HEK293 (cell line): Measurements from ENCODE around the gene STK32C.

Experiments used
- CTCF ChIA-PET: fragments of 350-600 bp; formaldehyde crosslinking; extraction: SDS; loops from one replicate; lab custom pipeline; 2021; ENCODE audit warnings: antibody characterized with exemption; lab: Yijun Ruan, JAX
- POLR2A ChIA-PET: fragments of 300-600 bp; formaldehyde crosslinking; extraction: SDS; loops from one replicate; lab custom pipeline; 2020; ENCODE audit warnings: antibody characterized with exemption, inconsistent platforms; lab: Yijun Ruan, JAX
- H3K27ac ChIP-seq: fragments of 200-500 bp; sonication (Bioruptor generic); 2 replicates; pipeline ENCODE4 v1.5.1; 2014; ENCODE audit warnings: low read depth, low read length, control low read depth, inconsistent platforms; ENCODE audit errors: extremely low read depth
- H3K36me3 ChIP-seq, 2 experiments: fragments of 200-500 bp in 1 of 2; sonication (Bioruptor generic) in 1 of 2; 1 replicate in 1 of 2; 2 replicates in 1 of 2; pipeline ENCODE4 v1.5.1; 2014 to 2017; ENCODE audit warnings: inconsistent platforms in 2 of 2, low read length in 2 of 2; ENCODE audit not compliant: control insufficient read depth in 2 of 2, insufficient read depth in 1 of 2
- H3K4me1 ChIP-seq: fragments of 200-500 bp; sonication (Bioruptor generic); 2 replicates; pipeline ENCODE4 v1.5.1; 2014; ENCODE audit warnings: mild to moderate bottlenecking, low read length, inconsistent platforms; ENCODE audit not compliant: control insufficient read depth, insufficient read depth
- H3K4me3 ChIP-seq: 2 replicates; pipeline ENCODE4 v1.5.1; 2011; ENCODE audit warnings: low read depth, mild to moderate bottlenecking, control low read depth, low read length, moderate library complexity
- H3K9me3 ChIP-seq: fragments of 200-500 bp; sonication (Bioruptor generic); 2 replicates; pipeline ENCODE4 v1.5.1; 2014; ENCODE audit warnings: low read depth, low read length, inconsistent platforms; ENCODE audit not compliant: control insufficient read depth, insufficient read depth
- GLI4 ChIP-seq: fragments of 450-650 bp; formaldehyde crosslinking; IDR thresholded peaks from 2 replicates; pipeline ENCODE4 v1.5.1; 2016; ENCODE audit warnings: missing biosample characterization, missing genetic modification characterization
- KLF1 ChIP-seq: fragments of 450-650 bp; formaldehyde crosslinking; IDR thresholded peaks from 2 replicates; pipeline ENCODE4 v1.5.1; 2016; ENCODE audit warnings: missing biosample characterization, missing genetic modification characterization
- OSR2 ChIP-seq: fragments of 450-650 bp; formaldehyde crosslinking; IDR thresholded peaks from 2 replicates; pipeline ENCODE4 v1.5.1; 2016; ENCODE audit warnings: missing biosample characterization, missing genetic modification characterization
- ZBTB8A ChIP-seq: fragments of 450-650 bp; formaldehyde crosslinking; IDR thresholded peaks from 2 replicates; pipeline ENCODE4 v1.5.1; 2016; ENCODE audit warnings: missing biosample characterization, missing genetic modification characterization
- ZNF112 ChIP-seq: fragments of 450-650 bp; formaldehyde crosslinking; IDR thresholded peaks from 2 replicates; pipeline ENCODE4 v1.5.0; 2017; ENCODE audit warnings: missing biosample characterization, missing genetic modification characterization
- ZNF404 ChIP-seq: fragments of 450-650 bp; formaldehyde crosslinking; IDR thresholded peaks from 2 replicates; pipeline ENCODE4 v1.5.1; 2017; ENCODE audit warnings: missing biosample characterization, missing genetic modification characterization
- ZNF555 ChIP-seq: fragments of 450-650 bp; formaldehyde crosslinking; conservative IDR thresholded peaks from 2 replicates; pipeline ENCODE4 v1.5.1; 2017; ENCODE audit warnings: missing biosample characterization, mild to moderate bottlenecking, missing genetic modification characterization, inconsistent platforms
- ZNF624 ChIP-seq: fragments of 450-650 bp; formaldehyde crosslinking; IDR thresholded peaks from 2 replicates; pipeline ENCODE4 v1.5.1; 2017; ENCODE audit warnings: missing biosample characterization, missing genetic modification characterization
- ZNF768 ChIP-seq: fragments of 450-650 bp; formaldehyde crosslinking; IDR thresholded peaks from 2 replicates; pipeline ENCODE4 v1.5.1; 2018; ENCODE audit warnings: missing biosample characterization, mild to moderate bottlenecking, missing genetic modification characterization
- ZNF791 ChIP-seq: fragments of 450-650 bp; formaldehyde crosslinking; IDR thresholded peaks from 2 replicates; pipeline ENCODE4 v1.5.1; 2016; ENCODE audit warnings: missing biosample characterization, missing genetic modification characterization
- TF ChIP-seq, protein P1 (sequence below): fragments of 450-650 bp; formaldehyde crosslinking; conservative IDR thresholded peaks from 2 replicates; pipeline ENCODE4 v1.5.1; 2016; ENCODE audit warnings: low read depth, missing biosample characterization, missing genetic modification characterization
- TF ChIP-seq, protein P2 (sequence below): fragments of 450-650 bp; formaldehyde crosslinking; IDR thresholded peaks from 2 replicates; pipeline ENCODE4 v1.5.1; 2016; ENCODE audit warnings: missing biosample characterization, missing genetic modification characterization
- TF ChIP-seq, protein P3 (sequence below): fragments of 450-650 bp; formaldehyde crosslinking; IDR thresholded peaks from 2 replicates; pipeline ENCODE4 v1.5.1; 2016; ENCODE audit warnings: missing biosample characterization, missing genetic modification characterization
- TF ChIP-seq, protein P4 (sequence below): fragments of 450-650 bp; formaldehyde crosslinking; IDR thresholded peaks from 2 replicates; pipeline ENCODE4 v1.5.1; 2017; ENCODE audit warnings: missing biosample characterization, missing genetic modification characterization
- TF ChIP-seq, protein P5 (sequence below): sonication (generic); formaldehyde crosslinking; IDR thresholded peaks from 2 replicates; pipeline ENCODE4 v1.8.1; 2022; ENCODE audit warnings: mild to moderate bottlenecking, moderate library complexity, missing genetic modification reagents
- TF ChIP-seq, protein P6 (sequence below): IDR thresholded peaks from 2 replicates; pipeline ENCODE4 v1.6.1; 2011; ENCODE audit warnings: mild to moderate bottlenecking, low read depth, low read length, borderline replicate concordance

The STK32C gene

DNA sequence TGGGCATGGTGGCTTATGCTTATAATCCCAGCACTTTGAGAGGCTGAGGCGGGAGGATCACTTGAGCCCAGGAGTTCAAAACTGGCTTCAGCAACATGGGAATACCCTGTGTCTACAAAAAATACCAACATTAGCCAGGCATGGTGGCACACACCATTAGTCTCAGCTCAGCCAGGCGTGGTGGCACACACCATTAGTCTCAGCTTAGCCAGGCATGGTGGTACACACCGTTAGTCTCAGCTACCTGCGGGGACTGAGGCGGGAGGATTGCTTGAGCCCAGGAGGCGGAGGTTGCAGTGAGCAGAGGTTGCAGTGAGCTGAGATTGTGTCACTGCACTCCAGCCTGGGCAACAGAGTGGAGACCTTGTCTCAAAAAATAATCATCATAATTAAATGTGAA is 33.3 kb upstream of the STK32C start:
- CTCF ChIA-PET: interaction anchor here (0.6 kb wide), 1 partner anchor 917 kb away, joined by 3 read pairs; no protein-coding TSS in a partner anchor
- H3K36me3 ChIP-seq: peaks cover 0 to 11% of the 10 kb centered on the region in 2 experiments; a peak in 2 of 3 replicates
- TF ChIP-seq ZNF555 (tag by site-specific recombination): no peak
- TF ChIP-seq, protein P1, sequence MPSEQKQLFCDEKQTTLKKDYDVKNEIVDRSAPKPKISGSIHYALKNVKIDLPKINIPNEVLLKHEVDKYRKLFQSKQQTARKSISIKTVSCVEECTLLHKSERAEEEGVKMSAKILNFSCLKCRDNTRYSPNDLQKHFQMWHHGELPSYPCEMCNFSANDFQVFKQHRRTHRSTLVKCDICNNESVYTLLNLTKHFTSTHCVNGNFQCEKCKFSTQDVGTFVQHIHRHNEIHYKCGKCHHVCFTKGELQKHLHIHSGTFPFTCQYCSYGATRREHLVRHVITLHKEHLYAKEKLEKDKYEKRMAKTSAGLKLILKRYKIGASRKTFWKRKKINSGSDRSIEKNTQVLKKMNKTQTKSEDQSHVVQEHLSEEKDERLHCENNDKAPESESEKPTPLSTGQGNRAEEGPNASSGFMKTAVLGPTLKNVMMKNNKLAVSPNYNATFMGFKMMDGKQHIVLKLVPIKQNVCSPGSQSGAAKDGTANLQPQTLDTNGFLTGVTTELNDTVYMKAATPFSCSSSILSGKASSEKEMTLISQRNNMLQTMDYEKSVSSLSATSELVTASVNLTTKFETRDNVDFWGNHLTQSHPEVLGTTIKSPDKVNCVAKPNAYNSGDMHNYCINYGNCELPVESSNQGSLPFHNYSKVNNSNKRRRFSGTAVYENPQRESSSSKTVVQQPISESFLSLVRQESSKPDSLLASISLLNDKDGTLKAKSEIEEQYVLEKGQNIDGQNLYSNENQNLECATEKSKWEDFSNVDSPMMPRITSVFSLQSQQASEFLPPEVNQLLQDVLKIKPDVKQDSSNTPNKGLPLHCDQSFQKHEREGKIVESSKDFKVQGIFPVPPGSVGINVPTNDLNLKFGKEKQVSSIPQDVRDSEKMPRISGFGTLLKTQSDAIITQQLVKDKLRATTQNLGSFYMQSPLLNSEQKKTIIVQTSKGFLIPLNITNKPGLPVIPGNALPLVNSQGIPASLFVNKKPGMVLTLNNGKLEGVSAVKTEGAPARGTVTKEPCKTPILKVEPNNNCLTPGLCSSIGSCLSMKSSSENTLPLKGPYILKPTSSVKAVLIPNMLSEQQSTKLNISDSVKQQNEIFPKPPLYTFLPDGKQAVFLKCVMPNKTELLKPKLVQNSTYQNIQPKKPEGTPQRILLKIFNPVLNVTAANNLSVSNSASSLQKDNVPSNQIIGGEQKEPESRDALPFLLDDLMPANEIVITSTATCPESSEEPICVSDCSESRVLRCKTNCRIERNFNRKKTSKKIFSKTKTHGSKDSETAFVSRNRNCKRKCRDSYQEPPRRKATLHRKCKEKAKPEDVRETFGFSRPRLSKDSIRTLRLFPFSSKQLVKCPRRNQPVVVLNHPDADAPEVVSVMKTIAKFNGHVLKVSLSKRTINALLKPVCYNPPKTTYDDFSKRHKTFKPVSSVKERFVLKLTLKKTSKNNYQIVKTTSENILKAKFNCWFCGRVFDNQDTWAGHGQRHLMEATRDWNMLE: no peak
- TF ChIP-seq, protein P2, sequence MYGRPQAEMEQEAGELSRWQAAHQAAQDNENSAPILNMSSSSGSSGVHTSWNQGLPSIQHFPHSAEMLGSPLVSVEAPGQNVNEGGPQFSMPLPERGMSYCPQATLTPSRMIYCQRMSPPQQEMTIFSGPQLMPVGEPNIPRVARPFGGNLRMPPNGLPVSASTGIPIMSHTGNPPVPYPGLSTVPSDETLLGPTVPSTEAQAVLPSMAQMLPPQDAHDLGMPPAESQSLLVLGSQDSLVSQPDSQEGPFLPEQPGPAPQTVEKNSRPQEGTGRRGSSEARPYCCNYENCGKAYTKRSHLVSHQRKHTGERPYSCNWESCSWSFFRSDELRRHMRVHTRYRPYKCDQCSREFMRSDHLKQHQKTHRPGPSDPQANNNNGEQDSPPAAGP: no peak
- TF ChIP-seq OSR2 (tag by site-specific recombination): no peak
- TF ChIP-seq ZNF768 (tag by site-specific recombination): no peak
- TF ChIP-seq GLI4: no peak
- no peak for TF ChIP-seq ZNF112 (tag by site-specific recombination)
- TF ChIP-seq, protein P3, sequence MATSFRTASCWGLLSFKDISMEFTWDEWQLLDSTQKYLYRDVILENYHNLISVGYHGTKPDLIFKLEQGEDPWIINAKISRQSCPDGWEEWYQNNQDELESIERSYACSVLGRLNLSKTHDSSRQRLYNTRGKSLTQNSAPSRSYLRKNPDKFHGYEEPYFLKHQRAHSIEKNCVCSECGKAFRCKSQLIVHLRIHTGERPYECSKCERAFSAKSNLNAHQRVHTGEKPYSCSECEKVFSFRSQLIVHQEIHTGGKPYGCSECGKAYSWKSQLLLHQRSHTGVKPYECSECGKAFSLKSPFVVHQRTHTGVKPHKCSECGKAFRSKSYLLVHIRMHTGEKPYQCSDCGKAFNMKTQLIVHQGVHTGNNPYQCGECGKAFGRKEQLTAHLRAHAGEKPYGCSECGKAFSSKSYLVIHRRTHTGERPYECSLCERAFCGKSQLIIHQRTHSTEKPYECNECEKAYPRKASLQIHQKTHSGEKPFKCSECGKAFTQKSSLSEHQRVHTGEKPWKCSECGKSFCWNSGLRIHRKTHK (tag by site-specific recombination): no peak
- no peak for TF ChIP-seq ZNF791 (tag by site-specific recombination)
- TF ChIP-seq ZNF404: no peak
- TF ChIP-seq ZBTB8A: no peak
- no peak for TF ChIP-seq ZNF624 (tag by site-specific recombination)
- no peak for TF ChIP-seq KLF1
- TF ChIP-seq, protein P4, sequence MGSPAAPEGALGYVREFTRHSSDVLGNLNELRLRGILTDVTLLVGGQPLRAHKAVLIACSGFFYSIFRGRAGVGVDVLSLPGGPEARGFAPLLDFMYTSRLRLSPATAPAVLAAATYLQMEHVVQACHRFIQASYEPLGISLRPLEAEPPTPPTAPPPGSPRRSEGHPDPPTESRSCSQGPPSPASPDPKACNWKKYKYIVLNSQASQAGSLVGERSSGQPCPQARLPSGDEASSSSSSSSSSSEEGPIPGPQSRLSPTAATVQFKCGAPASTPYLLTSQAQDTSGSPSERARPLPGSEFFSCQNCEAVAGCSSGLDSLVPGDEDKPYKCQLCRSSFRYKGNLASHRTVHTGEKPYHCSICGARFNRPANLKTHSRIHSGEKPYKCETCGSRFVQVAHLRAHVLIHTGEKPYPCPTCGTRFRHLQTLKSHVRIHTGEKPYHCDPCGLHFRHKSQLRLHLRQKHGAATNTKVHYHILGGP: no peak
- TF ChIP-seq, all 188 proteins: peak for 0
- Histone ChIP-seq H3K9me3 (no peaks in the 10 kb centered on the region), H3K27ac (no peak overlapping the region), H3K4me3 (no peak overlapping the region), H3K4me1 (peaks cover 5% of the 10 kb centered on the region)
- POLR2A ChIA-PET: no interaction called here

DNA sequence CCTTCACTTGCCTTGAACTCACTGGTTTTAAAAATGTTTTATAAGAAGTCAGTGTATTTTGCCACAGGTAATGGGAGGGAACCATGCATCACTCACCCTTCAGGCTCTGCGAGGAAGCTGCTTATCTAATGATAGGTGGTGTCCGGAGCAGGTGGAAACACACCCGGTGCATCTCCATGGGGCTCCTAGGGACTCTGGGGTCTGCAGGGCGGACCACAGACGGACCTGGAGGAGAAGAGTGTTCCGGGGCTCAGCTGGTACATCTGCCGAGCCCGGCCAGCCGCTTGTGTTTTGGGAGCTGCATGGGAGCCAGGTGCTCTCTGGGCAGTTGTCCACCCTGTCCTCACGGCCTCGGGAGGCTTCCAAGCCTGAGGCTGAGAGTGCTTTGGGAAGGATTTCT is 31.5 kb upstream of the STK32C start:
- ChIA-PET CTCF (interaction anchor here (1.7 to 2.4 kb wide), 3 partner anchors 14 to 116 kb away, joined by 5 to 15 read pairs (median 6); no protein-coding TSS in a partner anchor), POLR2A (no interaction called here)
- TF ChIP-seq, protein P5, sequence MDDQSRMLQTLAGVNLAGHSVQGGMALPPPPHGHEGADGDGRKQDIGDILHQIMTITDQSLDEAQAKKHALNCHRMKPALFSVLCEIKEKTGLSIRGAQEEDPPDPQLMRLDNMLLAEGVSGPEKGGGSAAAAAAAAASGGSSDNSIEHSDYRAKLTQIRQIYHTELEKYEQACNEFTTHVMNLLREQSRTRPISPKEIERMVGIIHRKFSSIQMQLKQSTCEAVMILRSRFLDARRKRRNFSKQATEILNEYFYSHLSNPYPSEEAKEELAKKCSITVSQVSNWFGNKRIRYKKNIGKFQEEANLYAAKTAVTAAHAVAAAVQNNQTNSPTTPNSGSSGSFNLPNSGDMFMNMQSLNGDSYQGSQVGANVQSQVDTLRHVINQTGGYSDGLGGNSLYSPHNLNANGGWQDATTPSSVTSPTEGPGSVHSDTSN (CRISPR knock-in tag): no peak
- TF ChIP-seq, protein P6, sequence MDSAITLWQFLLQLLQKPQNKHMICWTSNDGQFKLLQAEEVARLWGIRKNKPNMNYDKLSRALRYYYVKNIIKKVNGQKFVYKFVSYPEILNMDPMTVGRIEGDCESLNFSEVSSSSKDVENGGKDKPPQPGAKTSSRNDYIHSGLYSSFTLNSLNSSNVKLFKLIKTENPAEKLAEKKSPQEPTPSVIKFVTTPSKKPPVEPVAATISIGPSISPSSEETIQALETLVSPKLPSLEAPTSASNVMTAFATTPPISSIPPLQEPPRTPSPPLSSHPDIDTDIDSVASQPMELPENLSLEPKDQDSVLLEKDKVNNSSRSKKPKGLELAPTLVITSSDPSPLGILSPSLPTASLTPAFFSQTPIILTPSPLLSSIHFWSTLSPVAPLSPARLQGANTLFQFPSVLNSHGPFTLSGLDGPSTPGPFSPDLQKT: no peak

More for the DNA sequence above, 31.5 kb upstream of the STK32C start:
- H3K36me3 ChIP-seq: peaks cover 0 to 5% of the 10 kb centered on the region in 2 experiments; a peak in 2 of 3 replicates
- peaks cover 11% of the 10 kb centered on the region for H3K4me1 ChIP-seq
- H3K27ac ChIP-seq: no peak overlapping the region
- H3K9me3 ChIP-seq: no peaks in the 10 kb centered on the region
- no peak overlapping the region for H3K4me3 ChIP-seq
